ENCODE results near the gene IDH2.

GRCh38 chr15:90062973-90063769, 39.1 kb downstream of the IDH2 start:
- TF ChIP-seq, protein P1, sequence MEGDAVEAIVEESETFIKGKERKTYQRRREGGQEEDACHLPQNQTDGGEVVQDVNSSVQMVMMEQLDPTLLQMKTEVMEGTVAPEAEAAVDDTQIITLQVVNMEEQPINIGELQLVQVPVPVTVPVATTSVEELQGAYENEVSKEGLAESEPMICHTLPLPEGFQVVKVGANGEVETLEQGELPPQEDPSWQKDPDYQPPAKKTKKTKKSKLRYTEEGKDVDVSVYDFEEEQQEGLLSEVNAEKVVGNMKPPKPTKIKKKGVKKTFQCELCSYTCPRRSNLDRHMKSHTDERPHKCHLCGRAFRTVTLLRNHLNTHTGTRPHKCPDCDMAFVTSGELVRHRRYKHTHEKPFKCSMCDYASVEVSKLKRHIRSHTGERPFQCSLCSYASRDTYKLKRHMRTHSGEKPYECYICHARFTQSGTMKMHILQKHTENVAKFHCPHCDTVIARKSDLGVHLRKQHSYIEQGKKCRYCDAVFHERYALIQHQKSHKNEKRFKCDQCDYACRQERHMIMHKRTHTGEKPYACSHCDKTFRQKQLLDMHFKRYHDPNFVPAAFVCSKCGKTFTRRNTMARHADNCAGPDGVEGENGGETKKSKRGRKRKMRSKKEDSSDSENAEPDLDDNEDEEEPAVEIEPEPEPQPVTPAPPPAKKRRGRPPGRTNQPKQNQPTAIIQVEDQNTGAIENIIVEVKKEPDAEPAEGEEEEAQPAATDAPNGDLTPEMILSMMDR (IDR thresholded peaks at IDR 0.05), result no peak
- no peak for TF ChIP-seq POLR2A (IDR thresholded peaks at IDR 0.05)

All from breast epithelium (tissue), 3 donors.